SIG-M5 (cell line): ENCODE data around the gene DNAJB1.
"Not testable (repeated sequence)": the region's sequence is repeated elsewhere in the genome, so short reads cannot be mapped to it uniquely, and the experiment has no call there.

Experiments
- DNase-seq: peaks from one replicate; lab custom pipeline; 2025; lab: John Stamatoyannopoulos, UW

The DNAJB1 gene

GRCh38 chr19:14553042-14553938, 35.1 kb upstream of the DNAJB1 start:
- no peak for DNase-seq

GRCh38 chr19:14552006-14552360, 33.8 kb upstream of the DNAJB1 start:
- DNase-seq: not testable (repeated sequence)

GRCh38 chr19:14551134-14552005, 33.2 kb upstream of the DNAJB1 start:
- peak; percentile 63 for DNase-seq

GRCh38 chr19:14550201-14550754, 32.1 kb upstream of the DNAJB1 start:
- DNase-seq: no peak

GRCh38 chr19:14545716-14546082, 27.5 kb upstream of the DNAJB1 start:
- no peak for DNase-seq

- no peak for DNase-seq
Measured at GRCh38 chr19:14544977-14545715, 26.9 kb upstream of the DNAJB1 start.

GRCh38 chr19:14544047-14544446, 25.9 kb upstream of the DNAJB1 start:
- DNase-seq: no peak

- DNase-seq: no peak
Measured at GRCh38 chr19:14542711-14543328, 24.6 kb upstream of the DNAJB1 start.

- not testable (repeated sequence) for DNase-seq
Measured at GRCh38 chr19:14541979-14542378, 23.8 kb upstream of the DNAJB1 start.

GRCh38 chr19:14540741-14541525, 22.7 kb upstream of the DNAJB1 start:
- no peak for DNase-seq

GRCh38 chr19:14536926-14537692, 18.9 kb upstream of the DNAJB1 start:
- no peak for DNase-seq

GRCh38 chr19:14533450-14533849, 15.3 kb upstream of the DNAJB1 start:
- DNase-seq: no peak

- no peak for DNase-seq
Measured at GRCh38 chr19:14530506-14530905, 12.3 kb upstream of the DNAJB1 start.

- no peak for DNase-seq
Measured at GRCh38 chr19:14530005-14530348, 11.8 kb upstream of the DNAJB1 start.

- peak; percentile 95 for DNase-seq
Measured at GRCh38 chr19:14529254-14530004, 11.2 kb upstream of the DNAJB1 start, which contains the start of gene TECR. Gene TECR (plus strand): TSS chr19:14529594. CDS start chr19:14529697, 103 bp downstream.

GRCh38 chr19:14528419-14529253, 10.4 kb upstream of the DNAJB1 start:
- DNase-seq: no peak

GRCh38 chr19:14526423-14526822, 8.2 kb upstream of the DNAJB1 start:
- no peak for DNase-seq

GRCh38 chr19:14525729-14526128, 7.5 kb upstream of the DNAJB1 start:
- no peak for DNase-seq
